Thoracic aorta (tissue), 2 donors: ENCODE data around the gene SCN1B. TPM values are rescaled to one million over a fixed set of nuclear protein-coding genes. Genes with fewer than 3 reads are reported as not detected.

Source experiments
- ATAC-seq: fragments of 150-250 bp; one replicate; pipeline ENCODE4 v1.8.0; 2017; ENCODE audit warnings: low read depth; ENCODE audit not compliant: insufficient number of reproducible peaks, low FRiP score
- DNase-seq: peaks from one replicate; pipeline ENCODE4 v3.0.0-alpha.2; 2020; ENCODE audit warnings: low spot score
- H3K27ac ChIP-seq, 2 donors: fragments of 200-600 bp; sonication (generic); 1 replicate in 1 of 2; 2 replicates in 1 of 2; pipeline ENCODE4 v1.5.1; 2016; ENCODE audit warnings: mild to moderate bottlenecking in 2 of 2, moderate library complexity in 2 of 2
- H3K27me3 ChIP-seq: fragments of 200-600 bp; sonication (generic); replicated peaks from 2 replicates; pipeline ENCODE4 v1.6.0; 2016; ENCODE audit warnings: mild to moderate bottlenecking; ENCODE audit not compliant: insufficient read depth
- H3K36me3 ChIP-seq: fragments of 200-600 bp; sonication (generic); one replicate; pipeline ENCODE4 v1.5.1; 2016
- H3K4me1 ChIP-seq, 2 donors: fragments of 200-600 bp; sonication (generic); 1 replicate in 1 of 2; 2 replicates in 1 of 2; pipeline versions ENCODE4 v1.5.1 to v1.6.0; 2016; ENCODE audit warnings: low read depth in 2 of 2, mild to moderate bottlenecking in 1 of 2; ENCODE audit not compliant: control insufficient read depth in 1 of 2
- H3K4me3 ChIP-seq: fragments of 200-600 bp; sonication (generic); 2 replicates; pipeline ENCODE4 v1.5.1; 2016; ENCODE audit warnings: mild to moderate bottlenecking
- H3K9me3 ChIP-seq: fragments of 200-600 bp; sonication (generic); 2 replicates; pipeline ENCODE4 v1.5.1; 2016
- CTCF ChIP-seq: fragments of 200-600 bp; sonication (generic); IDR thresholded peaks from one replicate; pipeline ENCODE4 v1.5.1; 2019; ENCODE audit warnings: antibody characterized with exemption
- total RNA-seq, 2 donors: library from RNA; depleted of rRNA; stranded (reverse); fragments of >200 nt; gene quantifications; one replicate each; pipeline versions ENCODE4 v1.1.0 to v1.2.3, GENCODE V29; 2016

Gene SCN1B
- total RNA-seq, 2 donors from 2014 or later, result 25.1 to 26.0 TPM

DNA sequence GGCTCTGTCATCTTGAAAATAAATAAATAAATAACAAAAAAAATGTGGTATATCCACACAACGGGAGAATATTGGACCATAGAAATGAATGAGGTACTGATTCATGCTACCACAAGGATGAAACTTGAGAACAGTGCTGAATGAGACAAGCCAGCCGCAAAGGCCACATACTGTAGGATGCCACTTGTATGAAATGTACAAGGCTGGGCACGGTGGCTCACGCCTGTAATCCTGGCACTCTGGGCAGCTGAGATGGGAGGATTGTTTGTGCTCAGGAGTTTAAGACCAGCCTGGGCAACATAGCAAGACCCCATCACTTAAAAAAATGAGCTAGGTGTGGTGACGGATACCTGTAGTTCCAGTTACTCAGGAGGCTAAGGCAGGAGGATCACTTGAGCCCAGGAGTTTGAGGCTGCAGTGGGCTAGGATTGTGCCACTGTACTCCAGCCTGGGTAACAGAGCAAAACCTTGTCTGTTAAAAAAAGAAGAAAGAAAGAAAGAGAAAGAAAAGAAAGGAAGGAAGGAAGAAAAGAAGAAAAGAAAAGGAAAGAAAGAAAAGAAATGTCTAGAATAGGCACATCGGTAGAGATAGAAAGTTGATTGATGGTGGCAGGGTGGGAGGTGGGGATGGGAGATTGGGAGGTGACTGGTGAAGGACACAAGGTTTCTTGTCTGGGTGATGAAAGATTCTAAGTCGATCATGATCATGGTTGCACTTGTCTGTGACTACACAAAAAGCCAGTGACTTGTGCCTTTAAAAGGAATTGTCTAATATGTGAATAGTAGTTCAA, 31.5 kb downstream of the SCN1B start:
- ATAC-seq (no peak), DNase-seq (no peak)
- Histone ChIP-seq H3K36me3 (no peaks in the 10 kb centered on the region), H3K4me1 (no peaks in the 10 kb centered on the region), H3K27me3 (no peaks in the 10 kb centered on the region), H3K9me3 (no peaks in the 10 kb centered on the region), H3K27ac (no peak overlapping the region), H3K4me3 (no peak overlapping the region)
- no peak for TF ChIP-seq CTCF

GRCh38 chr19:35062942-35063341, 32.7 kb downstream of the SCN1B start:
- no peak for TF ChIP-seq CTCF
- Histone ChIP-seq H3K9me3 (no peaks in the 10 kb centered on the region), H3K4me1 (no peaks in the 10 kb centered on the region), H3K4me3 (no peak overlapping the region), H3K27ac (no peak overlapping the region), H3K36me3 (no peaks in the 10 kb centered on the region), H3K27me3 (no peaks in the 10 kb centered on the region)
- ATAC-seq, result no peak
- no peak for DNase-seq

DNA sequence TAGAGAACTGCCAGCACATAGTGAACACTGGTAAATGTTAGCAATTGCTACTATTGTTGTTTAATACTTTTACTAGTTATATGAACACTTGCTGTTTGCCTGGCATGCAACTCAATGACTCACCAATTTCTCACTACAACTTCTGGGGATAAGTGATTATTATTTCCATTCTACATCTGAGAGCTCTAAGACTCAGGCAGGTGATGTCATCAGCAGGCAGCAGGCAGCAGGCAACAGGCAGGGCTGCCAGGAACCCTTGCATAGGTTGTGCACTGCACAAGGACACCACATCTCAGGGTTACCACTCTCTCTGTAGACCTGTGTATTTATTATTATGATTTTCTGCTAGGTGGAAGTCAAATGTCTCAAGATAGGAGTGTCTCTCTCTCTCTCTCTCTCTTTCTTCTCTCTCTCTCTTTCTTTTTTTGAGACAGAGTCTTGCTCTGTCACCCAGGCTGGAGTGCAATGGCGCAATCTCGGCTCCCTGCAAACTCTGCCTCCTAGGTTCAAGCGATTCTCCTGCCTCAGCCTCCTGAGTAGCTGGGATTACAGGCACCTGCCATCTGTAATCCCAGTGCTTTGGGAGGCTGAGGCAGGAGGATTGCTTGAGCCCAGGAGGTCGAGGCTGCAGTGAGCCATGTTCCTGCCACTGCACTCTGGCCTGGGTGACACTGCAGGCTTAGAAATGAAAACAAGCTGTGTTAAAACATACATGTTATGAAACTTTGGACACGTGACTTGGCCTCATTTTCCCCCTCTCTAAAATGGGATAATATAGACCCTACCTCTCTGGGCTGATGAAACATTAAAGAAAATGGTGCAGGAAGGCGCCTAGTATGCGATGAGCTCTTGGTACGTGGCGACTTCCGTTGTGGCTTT, 33.9 kb downstream of the SCN1B start:
- TF ChIP-seq CTCF, result no peak
- Histone ChIP-seq H3K4me1 (no peaks in the 10 kb centered on the region), H3K9me3 (no peaks in the 10 kb centered on the region), H3K4me3 (no peak overlapping the region), H3K27ac (no peak overlapping the region), H3K36me3 (no peaks in the 10 kb centered on the region), H3K27me3 (no peaks in the 10 kb centered on the region)
- ATAC-seq (no peak), DNase-seq (no peak)

DNA sequence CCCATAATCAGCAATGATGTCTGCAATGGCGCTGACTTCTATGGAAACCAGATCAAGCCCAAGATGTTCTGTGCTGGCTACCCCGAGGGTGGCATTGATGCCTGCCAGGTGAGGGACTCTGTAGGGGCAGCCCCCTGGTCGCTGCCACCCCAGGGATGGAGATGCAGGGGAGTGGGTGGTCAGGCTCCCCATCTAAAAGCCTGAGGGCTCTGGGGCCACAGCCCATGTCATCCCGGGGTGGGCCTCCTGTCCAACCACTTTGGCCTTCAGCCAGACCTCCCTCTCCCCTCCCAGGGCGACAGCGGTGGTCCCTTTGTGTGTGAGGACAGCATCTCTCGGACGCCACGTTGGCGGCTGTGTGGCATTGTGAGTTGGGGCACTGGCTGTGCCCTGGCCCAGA, 35.3 kb downstream of the SCN1B start:
- H3K27ac ChIP-seq, result no peak overlapping the region
- ATAC-seq (no peak), DNase-seq (no peak)
- no peak for TF ChIP-seq CTCF
- H3K9me3 ChIP-seq, result peaks cover 3% of the 10 kb centered on the region
- no peaks in the 10 kb centered on the region for H3K4me1 ChIP-seq
- H3K36me3 ChIP-seq, result no peaks in the 10 kb centered on the region
- H3K27me3 ChIP-seq, result no peaks in the 10 kb centered on the region
- no peak overlapping the region for H3K4me3 ChIP-seq

DNA sequence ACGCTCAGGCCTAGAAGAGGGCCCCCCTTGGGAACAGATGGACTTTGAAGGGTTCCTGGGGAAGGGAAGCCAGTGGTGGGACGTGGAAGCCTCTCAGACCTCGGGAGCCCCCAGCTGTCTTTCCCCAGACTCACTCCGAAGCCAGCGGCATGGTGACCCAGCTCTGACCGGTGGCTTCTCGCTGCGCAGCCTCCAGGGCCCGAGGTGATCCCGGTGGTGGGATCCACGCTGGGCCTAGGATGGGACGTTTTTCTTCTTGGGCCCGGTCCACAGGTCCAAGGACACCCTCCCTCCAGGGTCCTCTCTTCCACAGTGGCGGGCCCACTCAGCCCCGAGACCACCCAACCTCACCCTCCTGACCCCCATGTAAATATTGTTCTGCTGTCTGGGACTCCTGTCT, 35.9 kb downstream of the SCN1B start:
- DNase-seq, result no peak
- H3K27ac ChIP-seq, result no peak overlapping the region
- H3K36me3 ChIP-seq, result no peaks in the 10 kb centered on the region
- H3K9me3 ChIP-seq, result peaks cover 5% of the 10 kb centered on the region
- H3K4me1 ChIP-seq, result no peaks in the 10 kb centered on the region
- no peak for TF ChIP-seq CTCF
- no peak overlapping the region for H3K4me3 ChIP-seq
- H3K27me3 ChIP-seq, result no peaks in the 10 kb centered on the region
- no peak for ATAC-seq
